Motor neuron (in vitro differentiated cells): ENCODE results near the gene FBLN2. TPM values are rescaled to one million over a fixed set of nuclear protein-coding genes. Genes with fewer than 3 reads are reported as not detected.
A peak's percentile ranks its signal among the peaks of the same experiment; 100 is the strongest.

Source experiments
- ATAC-seq, 8 experiments: fragments of 200-7000 bp; cut with Tn5 transposase; replicated peaks in 6 of 8; 2 replicates each; pipeline ENCODE4 v1.8.0; 2021; ENCODE audit warnings: mild to moderate bottlenecking in 8 of 8, moderate library complexity in 8 of 8
- H3K27ac ChIP-seq, 2 donors: fragments of 250-450 bp; sonication (Bioruptor Pico); 2 replicates each; pipeline ENCODE4 v1.9.0; 2021; ENCODE audit warnings: antibody characterized with exemption in 2 of 2, mild to moderate bottlenecking in 2 of 2, moderate library complexity in 1 of 2
- H3K4me1 ChIP-seq, 2 donors: fragments of 250-450 bp; sonication (Bioruptor Pico); replicated peaks in 1 of 2; 2 replicates each; pipeline ENCODE4 v1.6.1; 2021; ENCODE audit warnings: antibody characterized with exemption in 2 of 2, mild to moderate bottlenecking in 2 of 2, moderate library complexity in 1 of 2
- H3K4me3 ChIP-seq, 5 donors: fragments of 250-450 bp; sonication (Bioruptor Pico); 2 replicates each; pipeline ENCODE4 v1.9.0; 2021; ENCODE audit warnings: antibody characterized with exemption in 5 of 5, mild to moderate bottlenecking in 5 of 5, moderate library complexity in 4 of 5
- WGBS, 10 experiments: fragments of 450-650 bp; shearing (Covaris generic); methylation state at CpG; one replicate each; pipeline ENCODE4 v1.0.0; 2022; 5-methylcytosine and 5-hydroxymethylcytosine counted together
- in situ Hi-C, 9 experiments: fragments of 400-800 bp; cut with MboI; loops; one replicate each; pipeline ENCODE4 v1.15.0; 2021; ENCODE audit warnings: low sequenced_read_pairs in 9 of 9, low pct_unique_long_range_greater_than_20kb in 2 of 9; ENCODE audit not compliant: unreplicated experiment in 9 of 9
- total RNA-seq, 8 experiments: library from RNA; unstranded; fragments of 300-600 nt; gene quantifications; 2 replicates each; pipeline versions ENCODE4 v1.2.3 to v1.2.4, GENCODE V29; 2022

Gene FBLN2
- total RNA-seq, 8 experiments from 2014 or later, result 1.2 to 263 (median 9.4) TPM

- no peak overlapping the region for H3K4me3 ChIP-seq
- peaks cover 10 to 13% of the 10 kb centered on the region in 2 donors for H3K4me1 ChIP-seq
- WGBS, 10 experiments, result 80 to 93% (median 88%) methylated on average over 1 to 5 of the region's 9 CpGs; no CpG with 5 or more reads in 6 of the 10 experiments
- ATAC-seq, result no peak
- no peak overlapping the region for H3K27ac ChIP-seq
- in situ Hi-C loops, result loop anchor here (5.0 to 25.0 kb wide), 5 partner anchors 144 to 559 kb away; partner anchors contain the start of gene HDAC11 (in 2 of the 9)
Observed at GRCh38 chr3:13645801-13646637, 97.1 kb downstream of the FBLN2 start.

GRCh38 chr3:13647298-13648059 lies 98.6 kb downstream of the FBLN2 start:
- Histone ChIP-seq H3K4me1 (peaks cover 10 to 13% of the 10 kb centered on the region in 2 donors), H3K4me3 (no peak overlapping the region), H3K27ac (no peak overlapping the region)
- 0 to 92% (median 62%) methylated on average over 3 to 11 of the region's 19 CpGs; no CpG with 5 or more reads in 5 of the 10 experiments for WGBS, 10 experiments
- ATAC-seq, result peak in 5 of 8 experiments; percentile 19 to 54 (median 24)
- in situ Hi-C loops, result loop anchor here (5.0 to 25.0 kb wide), 5 partner anchors 145 to 560 kb away; partner anchors contain the start of gene HDAC11 (in 2 of the 9)

GRCh38 chr3:13648060-13649001 lies 99.4 kb downstream of the FBLN2 start:
- WGBS, 10 experiments, result 0 to 80% (median 19%) methylated on average over 2 to 7 of the region's 20 CpGs; no CpG with 5 or more reads in 1 of the 10 experiments
- H3K4me1 ChIP-seq, result peaks cover 10 to 13% of the 10 kb centered on the region in 2 donors
- peak; percentile 47 to 96 (median 92) for ATAC-seq
- H3K4me3 ChIP-seq, result no peak overlapping the region
- H3K27ac ChIP-seq, result no peak overlapping the region
- in situ Hi-C loops, result loop anchor here (5.0 to 25.0 kb wide), 5 partner anchors 146 to 561 kb away; partner anchors contain the start of gene HDAC11 (in 2 of the 9)

- peak in 3 of 8 experiments; percentile 58 to 76 (median 58) for ATAC-seq
- in situ Hi-C loops, result loop anchor here in 6 of 9 experiments (5.0 to 25.0 kb wide), 3 partner anchors 232 to 237 kb away; partner anchors contain the start of gene WNT7A (in 6 of the 6)
- Histone ChIP-seq H3K4me1 (peaks cover 25 to 31% of the 10 kb centered on the region in 2 donors), H3K4me3 (no peak overlapping the region), H3K27ac (no peak overlapping the region)
- WGBS, 10 experiments, result 0 to 77% (median 63%) methylated on average over 2 to 17 of the region's 48 CpGs
Observed at GRCh38 chr3:13650210-13651056, 101.5 kb downstream of the FBLN2 start.

GRCh38 chr3:13651057-13651400 lies 102.1 kb downstream of the FBLN2 start:
- in situ Hi-C loops, result loop anchor here in 6 of 9 experiments (5.0 to 25.0 kb wide), 3 partner anchors 231 to 236 kb away; partner anchors contain the start of gene WNT7A (in 6 of the 6)
- Histone ChIP-seq H3K4me1 (peaks cover 27 to 33% of the 10 kb centered on the region in 2 donors), H3K27ac (no peak overlapping the region), H3K4me3 (no peak overlapping the region)
- 68 to 100% (median 94%) methylated on average over 1 to 7 of the region's 9 CpGs; no CpG with 5 or more reads in 4 of the 10 experiments for WGBS, 10 experiments
- no peak for ATAC-seq

GRCh38 chr3:13651775-13652428 lies 103.0 kb downstream of the FBLN2 start:
- 50 to 87% (median 71%) methylated on average over 1 to 9 of the region's 12 CpGs; no CpG with 5 or more reads in 3 of the 10 experiments for WGBS, 10 experiments
- H3K4me1 ChIP-seq, result peaks cover 27 to 33% of the 10 kb centered on the region in 2 donors
- no peak overlapping the region for H3K27ac ChIP-seq
- no peak for ATAC-seq
- in situ Hi-C loops, result loop anchor here in 6 of 9 experiments (5.0 to 25.0 kb wide), 3 partner anchors 230 to 235 kb away; partner anchors contain the start of gene WNT7A (in 6 of the 6)
- no peak overlapping the region for H3K4me3 ChIP-seq

- in situ Hi-C loops, result loop anchor here in 6 of 9 experiments (5.0 to 25.0 kb wide), 3 partner anchors 230 to 235 kb away; partner anchors contain the start of gene WNT7A (in 6 of the 6)
- peaks cover 27 to 35% of the 10 kb centered on the region in 2 donors for H3K4me1 ChIP-seq
- 29 to 100% (median 43%) methylated on average over 1 to 4 of the region's 4 CpGs; no CpG with 5 or more reads in 6 of the 10 experiments for WGBS, 10 experiments
- H3K4me3 ChIP-seq, result no peak overlapping the region
- no peak for ATAC-seq
- H3K27ac ChIP-seq, result no peak overlapping the region
Observed at GRCh38 chr3:13652728-13653127, 103.8 kb downstream of the FBLN2 start.

GRCh38 chr3:13653631-13654279 lies 104.8 kb downstream of the FBLN2 start:
- WGBS, 10 experiments, result 63 to 100% (median 94%) methylated on average over 1 to 13 of the region's 20 CpGs; no CpG with 5 or more reads in 3 of the 10 experiments
- ATAC-seq, result no peak
- Histone ChIP-seq H3K4me3 (no peak overlapping the region), H3K4me1 (peaks cover 20 to 33% of the 10 kb centered on the region in 2 donors), H3K27ac (no peak overlapping the region)
- in situ Hi-C loops, result loop anchor here in 6 of 9 experiments (5.0 to 25.0 kb wide), 3 partner anchors 229 to 234 kb away; partner anchors contain the start of gene WNT7A (in 6 of the 6)

GRCh38 chr3:13654330-13655060 lies 105.6 kb downstream of the FBLN2 start:
- WGBS, 10 experiments, result 27 to 94% (median 50%) methylated on average over 1 to 6 of the region's 15 CpGs; no CpG with 5 or more reads in 5 of the 10 experiments
- peak in 5 of 8 experiments; percentile 13 to 46 (median 16) for ATAC-seq
- Histone ChIP-seq H3K27ac (no peak overlapping the region), H3K4me1 (peaks cover 20 to 32% of the 10 kb centered on the region in 2 donors), H3K4me3 (no peak overlapping the region)
- in situ Hi-C loops, result loop anchor here in 8 of 9 experiments (5.0 to 25.0 kb wide), 3 partner anchors 228 to 233 kb away; partner anchors contain the start of gene WNT7A (in 8 of the 8)
